ENCODE measurements around the gene PHF21B.

PHF21B gene

GRCh38 chr22:44840611-44841322 lies 169.0 kb downstream of the PHF21B start:
- no peak for DNase-seq (ENCODE audit: low read depth)

DNA sequence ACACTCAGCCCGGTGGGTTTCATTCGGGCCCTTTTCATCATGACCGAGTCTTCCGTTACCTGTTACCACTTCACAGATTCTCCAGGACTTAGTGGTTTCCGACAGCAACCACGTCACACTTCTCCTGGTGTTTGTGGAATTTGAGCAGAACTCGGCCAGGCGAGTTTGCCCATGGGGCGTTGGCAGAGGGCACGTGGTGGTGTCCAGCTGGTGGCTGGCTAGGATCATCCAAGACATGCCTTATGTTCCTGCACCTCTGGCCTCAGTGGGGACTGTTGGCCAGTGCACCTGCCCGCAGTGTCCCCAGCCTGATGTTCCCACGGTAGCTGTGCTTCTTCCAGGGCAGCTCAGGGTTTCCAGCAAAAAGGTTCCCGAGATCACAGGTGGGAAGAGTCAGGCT lies 170.1 kb downstream of the PHF21B start:
- no peak for DNase-seq (ENCODE audit: low read depth)

- DNase-seq (ENCODE audit: low read depth), result no peak
These were observed 170.7 kb downstream of the PHF21B start for GRCh38 chr22:44839061-44839460.

- DNase-seq (ENCODE audit: low read depth), result no peak
These were observed 171.3 kb downstream of the PHF21B start for GRCh38 chr22:44838316-44839016.

DNA sequence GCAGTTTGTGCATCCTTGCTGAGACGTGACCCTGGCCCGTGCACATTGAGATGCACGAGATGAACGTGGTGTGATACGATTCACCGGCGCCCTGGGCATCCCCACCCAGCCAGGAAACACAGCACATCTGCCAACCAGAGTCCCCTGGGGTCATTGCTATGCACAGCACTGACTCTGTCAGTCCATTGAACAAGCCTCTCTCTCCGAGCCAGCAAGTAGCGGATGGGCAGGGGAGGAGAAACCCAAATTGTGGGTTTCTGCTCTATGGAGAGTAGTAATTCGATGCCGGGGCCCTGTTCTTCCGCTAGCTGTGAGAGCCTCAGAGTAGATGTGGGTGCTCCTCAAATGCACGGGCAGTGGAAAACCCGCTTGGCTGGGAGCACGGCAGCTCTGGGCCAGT lies 172.3 kb downstream of the PHF21B start:
- DNase-seq (ENCODE audit: low read depth), result no peak

DNA sequence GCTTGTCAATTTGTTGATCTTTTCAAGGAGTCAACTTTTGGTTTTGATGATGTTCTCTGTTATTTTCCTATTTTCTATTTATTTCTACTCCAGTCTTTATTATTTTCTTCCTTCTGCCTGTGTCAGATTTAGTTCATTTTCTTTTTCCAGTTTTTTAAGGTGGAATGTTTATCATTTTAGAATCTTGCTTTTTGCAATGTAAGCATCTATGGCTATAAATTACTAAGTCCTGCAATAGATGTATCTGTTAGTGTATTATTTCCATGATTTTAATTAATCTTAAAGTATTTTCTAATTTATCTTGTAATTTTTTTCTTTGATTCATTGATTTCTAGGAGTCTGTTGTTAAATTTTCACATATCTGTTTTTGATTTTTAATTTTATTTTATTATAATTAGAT lies 175.7 kb downstream of the PHF21B start:
- no peak for DNase-seq (ENCODE audit: low read depth)

DNA sequence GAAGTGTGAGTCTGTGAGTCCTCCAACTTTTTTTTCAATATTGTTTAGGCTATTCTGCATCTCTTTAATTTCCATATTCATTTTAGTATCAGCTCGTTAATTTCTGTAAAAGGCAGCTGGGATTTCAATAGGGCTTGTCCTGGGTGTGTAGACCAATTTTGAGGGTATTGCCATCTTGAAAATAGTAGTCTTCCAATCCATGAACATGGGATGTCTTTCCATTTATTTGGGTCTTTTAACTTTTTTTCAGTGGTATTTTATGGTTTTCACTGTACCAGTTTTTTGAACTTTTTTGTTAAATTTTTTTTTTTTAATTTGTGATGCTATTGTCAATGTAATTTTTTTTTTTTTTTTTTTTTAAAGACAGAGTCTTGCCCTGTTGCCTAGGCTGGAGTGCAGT lies 177.9 kb downstream of the PHF21B start:
- no peak for DNase-seq (ENCODE audit: low read depth)

All from HS-27A (cell line).